ENCODE data around the gene ABCC6. TPM values are rescaled to one million over a fixed set of nuclear protein-coding genes. Genes with fewer than 3 reads are reported as not detected.

The ABCC6 gene
- total and polyA plus RNA-seq, 2 of the 13 experiments (the other 11 are each of a cell fraction or from before 2014, with no cell fraction given): 82.4 to 105 TPM

DNA sequence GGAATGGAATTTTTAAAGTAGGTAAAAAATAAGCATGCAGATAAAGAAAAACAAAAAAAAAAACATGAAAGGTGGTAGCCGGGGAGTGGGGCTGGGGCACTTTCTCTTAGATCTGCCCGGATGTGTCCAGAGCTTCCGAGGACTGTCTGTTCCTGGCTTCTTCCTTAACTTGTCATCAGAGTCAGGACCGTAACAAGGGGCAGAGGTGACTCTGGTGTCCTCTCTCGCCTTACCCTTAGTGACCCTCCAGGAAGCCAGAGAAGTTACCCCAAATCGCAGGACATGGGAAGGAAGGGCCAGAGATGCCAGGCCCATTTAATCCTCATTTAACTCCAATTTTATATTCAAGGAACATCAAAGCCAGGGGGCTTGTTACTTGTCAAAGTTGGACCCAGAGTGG is 115.5 kb downstream of the ABCC6 start:
- no peak overlapping the region for H3K9ac ChIP-seq (ENCODE audit: insufficient read depth, low read depth, low read length)
- FAIRE-seq (no peak), ATAC-seq (no peak), DNase-seq (ENCODE audit: low spot score) (no peak)
- 80% methylated on average over 6 of the region's 6 CpGs for WGBS (ENCODE audit: low lambda C conversion rate)
- BruUV-seq (replicated peaks): no TSS peak
- no peak overlapping the region for H3K4me3 ChIP-seq (replicated peaks in 1 of 3; ENCODE audit: insufficient read depth in 1 of 3, low read depth in 2 of 3, low read length in 3 of 3)
- no peak overlapping the region for H3K4me2 ChIP-seq (ENCODE audit: low read depth, low read length)
- intact Hi-C loops (cut with micrococcal nuclease; ENCODE audit: unreplicated experiment): no loop called here
- H2AFZ ChIP-seq (ENCODE audit: low read length): no peak overlapping the region
- H3K9me3 ChIP-seq (ENCODE audit: low read length): no peaks in the 10 kb centered on the region
- no peaks in the 10 kb centered on the region for H4K20me1 ChIP-seq (ENCODE audit: insufficient read depth, low read length)
- H3K27me3 ChIP-seq (ENCODE audit: control insufficient read depth in 1 of 2, insufficient read depth in 2 of 2, low read length in 2 of 2): no peaks in the 10 kb centered on the region
- no peaks in the 10 kb centered on the region for H3K4me1 ChIP-seq (ENCODE audit: insufficient read depth, low read length)
- H3K36me3 ChIP-seq (replicated peaks in 1 of 2; ENCODE audit: control insufficient read depth in 1 of 2, insufficient read depth in 2 of 2, low read length in 2 of 2): peaks cover 44 to 68% of the 10 kb centered on the region in 2 experiments
- CTCF ChIA-PET (ENCODE audit: low intra/inter-chr PET ratio, low total read pairs): no interaction called here
- H3K27ac ChIP-seq (ENCODE audit: extremely low read length, insufficient read depth, low read length): no peak overlapping the region
- H3K79me2 ChIP-seq (ENCODE audit: insufficient read depth, low read length): no peaks in the 10 kb centered on the region
- POLR2A ChIA-PET: no interaction called here
- in situ Hi-C loops (cut with HindIII; ENCODE audit: extremely low pct_ligation_motif_present, low pct_unique_long_range_greater_than_20kb): no loop called here
- no peak for TF ChIP-seq ZNF841 (CRISPR knock-in tag; IDR thresholded peaks at IDR 0.05; ENCODE audit: borderline replicate concordance)
- no peak for TF ChIP-seq ZNF235 (CRISPR knock-in tag; IDR thresholded peaks at IDR 0.05; ENCODE audit: borderline replicate concordance)
- no peak for TF ChIP-seq ZNF550 (CRISPR knock-in tag; IDR thresholded peaks at IDR 0.05; ENCODE audit: borderline replicate concordance)
- TF ChIP-seq, protein P1, sequence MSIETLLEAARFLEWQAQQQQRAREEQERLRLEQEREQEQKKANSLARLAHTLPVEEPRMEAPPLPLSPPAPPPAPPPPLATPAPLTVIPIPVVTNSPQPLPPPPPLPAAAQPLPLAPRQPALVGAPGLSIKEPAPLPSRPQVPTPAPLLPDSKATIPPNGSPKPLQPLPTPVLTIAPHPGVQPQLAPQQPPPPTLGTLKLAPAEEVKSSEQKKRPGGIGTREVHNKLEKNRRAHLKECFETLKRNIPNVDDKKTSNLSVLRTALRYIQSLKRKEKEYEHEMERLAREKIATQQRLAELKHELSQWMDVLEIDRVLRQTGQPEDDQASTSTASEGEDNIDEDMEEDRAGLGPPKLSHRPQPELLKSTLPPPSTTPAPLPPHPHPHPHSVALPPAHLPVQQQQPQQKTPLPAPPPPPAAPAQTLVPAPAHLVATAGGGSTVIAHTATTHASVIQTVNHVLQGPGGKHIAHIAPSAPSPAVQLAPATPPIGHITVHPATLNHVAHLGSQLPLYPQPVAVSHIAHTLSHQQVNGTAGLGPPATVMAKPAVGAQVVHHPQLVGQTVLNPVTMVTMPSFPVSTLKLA (IDR thresholded peaks at IDR 0.05): no peak
- TF ChIP-seq ZNF572 (CRISPR knock-in tag; IDR thresholded peaks at IDR 0.05): no peak
- TF ChIP-seq ZNF33A (CRISPR knock-in tag; IDR thresholded peaks at IDR 0.05; ENCODE audit: borderline replicate concordance): no peak
- no peak for TF ChIP-seq ZNF124 (CRISPR knock-in tag; IDR thresholded peaks at IDR 0.05)
- no peak for TF ChIP-seq ESRRA (CRISPR knock-in tag; IDR thresholded peaks at IDR 0.05; ENCODE audit: low read depth)
- TF ChIP-seq, protein P2, sequence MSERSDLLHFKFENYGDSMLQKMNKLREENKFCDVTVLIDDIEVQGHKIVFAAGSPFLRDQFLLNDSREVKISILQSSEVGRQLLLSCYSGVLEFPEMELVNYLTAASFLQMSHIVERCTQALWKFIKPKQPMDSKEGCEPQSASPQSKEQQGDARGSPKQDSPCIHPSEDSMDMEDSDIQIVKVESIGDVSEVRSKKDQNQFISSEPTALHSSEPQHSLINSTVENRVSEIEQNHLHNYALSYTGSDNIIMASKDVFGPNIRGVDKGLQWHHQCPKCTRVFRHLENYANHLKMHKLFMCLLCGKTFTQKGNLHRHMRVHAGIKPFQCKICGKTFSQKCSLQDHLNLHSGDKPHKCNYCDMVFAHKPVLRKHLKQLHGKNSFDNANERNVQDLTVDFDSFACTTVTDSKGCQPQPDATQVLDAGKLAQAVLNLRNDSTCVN (CRISPR knock-in tag; IDR thresholded peaks at IDR 0.05; ENCODE audit: borderline replicate concordance): no peak
- TF ChIP-seq, protein P3, sequence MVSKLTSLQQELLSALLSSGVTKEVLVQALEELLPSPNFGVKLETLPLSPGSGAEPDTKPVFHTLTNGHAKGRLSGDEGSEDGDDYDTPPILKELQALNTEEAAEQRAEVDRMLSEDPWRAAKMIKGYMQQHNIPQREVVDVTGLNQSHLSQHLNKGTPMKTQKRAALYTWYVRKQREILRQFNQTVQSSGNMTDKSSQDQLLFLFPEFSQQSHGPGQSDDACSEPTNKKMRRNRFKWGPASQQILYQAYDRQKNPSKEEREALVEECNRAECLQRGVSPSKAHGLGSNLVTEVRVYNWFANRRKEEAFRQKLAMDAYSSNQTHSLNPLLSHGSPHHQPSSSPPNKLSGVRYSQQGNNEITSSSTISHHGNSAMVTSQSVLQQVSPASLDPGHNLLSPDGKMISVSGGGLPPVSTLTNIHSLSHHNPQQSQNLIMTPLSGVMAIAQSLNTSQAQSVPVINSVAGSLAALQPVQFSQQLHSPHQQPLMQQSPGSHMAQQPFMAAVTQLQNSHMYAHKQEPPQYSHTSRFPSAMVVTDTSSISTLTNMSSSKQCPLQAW (CRISPR knock-in tag; IDR thresholded peaks at IDR 0.05): no peak
- TF ChIP-seq ATF7-NPFF (CRISPR knock-in tag; IDR thresholded peaks at IDR 0.05; ENCODE audit: low read depth): no peak
- no peak for TF ChIP-seq ZNF747 (CRISPR knock-in tag; IDR thresholded peaks at IDR 0.05; ENCODE audit: borderline replicate concordance)

All from HepG2 (cell line).